GM21528 (cell line): ENCODE data around the gene TSPAN9.

Source experiments
- ATAC-seq: cut with Tn5 transposase; IDR thresholded peaks from one replicate; pipeline ENCODE4 v1.9.1; 2021; ENCODE audit warnings: mild to moderate bottlenecking, moderate library complexity; ENCODE audit not compliant: unreplicated experiment, low FRiP score

The TSPAN9 gene

DNA sequence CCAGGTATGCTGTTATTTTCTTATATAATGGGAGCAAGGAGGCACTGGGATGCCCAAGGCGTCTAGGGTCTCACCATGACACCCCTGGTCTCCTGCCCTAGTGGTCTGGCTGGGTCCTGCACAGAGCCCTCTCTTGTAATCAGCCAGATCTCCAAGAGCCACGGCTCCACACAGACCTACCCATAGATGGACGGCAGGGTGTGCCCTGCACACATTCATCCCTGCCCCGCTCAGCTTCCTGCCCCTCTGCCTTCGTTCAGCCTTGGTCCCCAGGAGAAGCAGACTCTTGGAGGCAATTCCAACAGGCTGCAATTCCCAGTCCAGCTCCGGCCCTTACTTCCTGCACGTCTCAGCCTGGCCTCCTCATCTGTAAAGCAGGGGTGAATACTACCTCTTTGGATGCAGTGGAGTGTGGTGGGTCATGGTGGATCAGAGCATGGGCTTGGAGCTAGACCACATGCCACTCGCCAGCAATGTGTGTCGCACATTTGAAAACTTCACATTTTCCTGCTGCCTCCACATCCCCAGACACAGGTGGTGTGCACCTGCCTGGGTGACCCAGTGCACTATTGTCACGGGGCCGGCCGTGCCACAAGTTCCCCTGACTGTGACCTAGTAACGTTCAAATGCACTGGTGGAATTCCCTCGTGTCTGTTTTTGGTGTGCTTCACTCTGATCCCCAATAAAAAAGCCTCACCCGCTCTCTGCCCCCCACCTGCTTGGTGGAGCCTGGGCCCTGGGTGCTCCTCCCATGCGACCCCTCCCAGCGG, 242.7 kb downstream of the TSPAN9 start:
- ATAC-seq: no peak

DNA sequence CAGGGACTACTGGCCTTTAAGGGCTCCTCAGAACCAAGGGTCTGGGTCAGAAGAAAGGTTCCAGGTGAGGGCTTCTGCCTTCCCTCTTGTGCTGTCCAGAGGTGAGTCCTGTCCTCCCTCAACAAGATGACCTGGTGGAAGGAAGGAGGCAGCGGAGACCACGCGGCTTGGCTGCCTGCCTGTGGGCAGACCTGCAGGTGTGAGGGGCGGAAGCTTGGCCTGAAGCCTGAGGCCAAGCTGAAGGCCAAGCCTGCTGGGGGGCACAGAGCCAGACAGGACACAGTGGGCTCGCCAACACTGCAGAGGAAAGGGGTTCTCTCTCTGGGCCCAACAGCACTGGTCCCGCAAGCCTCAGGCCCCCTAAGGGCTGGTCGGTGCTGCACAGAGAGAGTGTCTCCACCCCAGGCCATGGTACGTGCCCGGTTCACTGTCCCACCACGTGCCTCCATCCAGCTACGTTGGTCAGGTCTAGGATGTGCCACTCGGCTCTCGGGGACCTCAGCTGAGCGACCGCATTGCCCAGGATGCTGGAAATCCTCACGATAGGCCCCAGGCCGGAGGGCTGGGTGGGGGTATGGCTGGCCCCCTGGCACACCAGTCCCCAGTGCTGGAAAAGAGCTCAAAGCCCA, 243.8 kb downstream of the TSPAN9 start:
- no peak for ATAC-seq

DNA sequence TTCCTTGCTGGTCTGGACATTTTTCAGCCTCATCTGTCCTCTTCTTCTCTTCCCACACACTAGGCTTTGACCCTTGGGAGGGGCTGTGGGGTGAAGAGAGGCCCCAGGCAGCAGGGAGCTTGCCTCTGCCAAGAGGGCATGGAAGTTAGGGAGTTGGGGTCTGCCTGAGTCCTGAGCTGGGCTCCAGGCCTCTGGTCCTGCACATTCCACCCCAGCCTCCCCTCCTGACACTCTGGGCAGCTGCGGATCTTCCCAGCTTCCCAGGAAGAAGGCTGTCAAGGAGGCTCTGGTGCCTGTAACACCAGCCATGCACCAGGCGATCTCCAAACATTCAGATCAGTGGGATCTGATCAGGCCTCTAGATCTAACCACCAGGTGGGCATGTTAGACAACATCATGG, 244.7 kb downstream of the TSPAN9 start:
- ATAC-seq: no peak

DNA sequence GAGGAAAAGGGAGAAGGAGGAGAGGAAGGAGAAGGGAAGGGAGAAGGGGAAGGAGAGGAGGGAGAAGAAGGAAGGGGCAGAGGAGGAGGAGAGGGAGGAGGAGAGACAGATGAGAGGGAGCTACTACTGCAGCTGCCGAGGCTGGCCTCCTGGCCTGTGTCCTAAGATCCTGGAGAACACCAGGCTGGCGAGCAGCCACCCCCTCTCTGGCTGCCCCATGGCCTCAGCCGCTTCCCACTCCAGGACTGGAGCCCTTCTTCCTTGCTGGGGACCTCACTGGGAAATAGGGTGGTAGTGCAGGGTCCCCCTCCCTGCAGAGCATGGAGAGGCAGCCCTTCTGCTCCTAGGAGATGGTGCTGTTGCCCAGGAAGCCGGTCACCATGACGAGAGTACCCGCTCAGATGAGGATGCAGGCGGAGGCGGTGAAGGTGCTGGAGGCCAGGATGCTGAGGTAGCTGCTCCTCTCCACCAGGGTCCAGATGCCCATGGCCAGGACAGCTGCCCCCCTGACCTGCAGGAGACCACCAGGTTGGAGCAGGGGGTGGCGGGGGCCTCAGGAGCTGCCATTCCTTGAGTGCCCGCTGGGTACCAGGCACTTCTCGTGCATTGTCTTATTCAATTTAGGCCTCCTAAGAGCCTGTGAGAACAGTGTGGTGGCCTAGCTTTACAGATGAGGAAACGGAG, 246.0 kb downstream of the TSPAN9 start:
- no peak for ATAC-seq

DNA sequence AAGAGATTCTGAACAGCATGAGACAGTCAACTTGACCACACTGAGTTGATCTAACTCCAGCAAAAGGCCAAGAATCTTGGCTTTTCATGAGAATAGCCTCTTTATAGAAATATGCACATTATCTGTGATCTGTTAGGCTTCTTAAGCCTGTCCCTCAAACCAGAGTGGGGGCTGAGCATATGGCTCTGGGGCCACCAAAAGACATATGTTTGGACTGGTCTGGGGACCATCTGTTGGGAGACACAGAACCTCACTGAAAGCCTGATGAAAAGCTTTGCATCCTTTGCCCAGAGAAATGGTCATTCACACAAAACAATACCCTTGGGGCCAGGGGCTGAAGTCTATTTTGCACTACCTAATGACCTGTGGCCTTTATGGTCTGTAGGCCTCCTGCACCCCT, 248.6 kb downstream of the TSPAN9 start:
- no peak for ATAC-seq

DNA sequence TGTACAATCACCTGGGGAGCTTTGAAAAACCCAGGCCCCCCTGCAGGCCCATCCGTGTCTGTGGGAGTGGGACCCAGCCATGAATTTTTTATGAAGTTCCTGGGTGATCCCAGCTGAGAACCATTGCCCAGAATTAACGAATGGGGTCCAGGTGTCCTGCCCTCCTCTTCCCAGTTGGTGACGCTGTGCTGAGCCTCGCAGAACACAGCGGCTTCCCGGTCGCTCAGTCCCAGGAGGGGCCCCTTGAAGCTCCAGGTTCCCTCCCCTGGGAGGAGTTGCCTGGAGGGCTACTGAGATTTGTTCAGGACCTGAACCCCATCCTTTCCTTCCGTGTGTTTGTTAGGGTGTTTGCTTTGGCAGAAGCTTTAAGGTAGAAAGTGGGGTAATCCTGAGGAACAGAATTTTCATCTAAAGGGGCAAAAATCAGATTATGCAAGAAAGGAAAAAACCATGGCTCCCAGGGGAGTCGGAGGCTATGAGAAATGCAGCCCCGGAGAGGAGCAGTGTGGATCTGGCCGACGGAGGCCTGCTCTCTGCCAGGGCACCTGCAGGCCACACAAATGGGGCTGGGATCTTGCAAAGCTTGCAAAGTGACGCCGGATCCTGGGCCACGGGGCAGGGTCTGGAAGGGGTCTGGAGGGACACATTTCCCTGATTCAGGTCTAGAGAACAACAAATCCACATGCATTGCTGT, 249.1 kb downstream of the TSPAN9 start:
- ATAC-seq: no peak

DNA sequence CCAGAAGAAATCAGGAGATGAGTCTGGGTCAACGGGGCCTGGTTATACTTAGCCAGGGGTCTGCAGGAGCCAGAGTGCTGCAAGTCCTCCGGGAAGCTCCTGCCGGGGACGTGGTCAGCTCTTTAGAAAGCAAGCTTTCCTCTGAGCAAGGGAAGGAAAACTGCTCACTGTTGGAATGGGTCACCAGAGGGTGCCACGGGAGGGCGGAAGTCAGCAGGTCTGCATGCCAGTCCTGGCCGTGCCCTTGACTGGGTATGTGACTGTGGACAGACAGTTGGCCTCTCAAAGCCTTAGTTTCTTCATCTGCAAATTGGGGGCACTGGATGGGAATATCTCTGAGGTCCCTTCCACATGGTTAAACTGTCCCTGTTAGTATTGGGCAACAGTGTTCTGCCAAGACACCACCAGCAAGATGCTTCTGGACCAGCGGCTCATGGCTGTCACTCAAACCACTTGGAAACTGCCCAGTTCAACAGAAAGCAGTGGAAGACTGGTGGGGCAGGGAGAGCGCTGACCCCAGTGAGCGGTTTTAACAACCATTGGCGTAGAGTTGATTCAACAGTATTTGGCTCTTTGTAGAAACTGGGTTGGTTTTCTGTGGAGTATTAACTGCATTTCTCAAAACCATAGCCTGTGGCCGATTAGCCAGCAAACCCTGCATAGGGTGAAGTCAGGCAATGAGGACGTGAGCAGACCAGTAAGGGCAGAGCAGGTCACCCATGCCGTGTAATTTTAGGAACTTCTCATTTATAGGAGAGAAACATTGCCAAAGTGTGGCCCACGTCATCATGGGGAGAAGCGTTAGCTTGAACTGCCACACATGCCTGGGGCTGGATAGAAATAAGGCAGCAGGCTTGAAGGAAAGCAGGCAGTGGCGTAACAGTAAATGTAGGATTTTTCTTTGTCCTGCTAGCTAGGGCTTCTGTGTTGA, 249.9 kb downstream of the TSPAN9 start:
- ATAC-seq: no peak

DNA sequence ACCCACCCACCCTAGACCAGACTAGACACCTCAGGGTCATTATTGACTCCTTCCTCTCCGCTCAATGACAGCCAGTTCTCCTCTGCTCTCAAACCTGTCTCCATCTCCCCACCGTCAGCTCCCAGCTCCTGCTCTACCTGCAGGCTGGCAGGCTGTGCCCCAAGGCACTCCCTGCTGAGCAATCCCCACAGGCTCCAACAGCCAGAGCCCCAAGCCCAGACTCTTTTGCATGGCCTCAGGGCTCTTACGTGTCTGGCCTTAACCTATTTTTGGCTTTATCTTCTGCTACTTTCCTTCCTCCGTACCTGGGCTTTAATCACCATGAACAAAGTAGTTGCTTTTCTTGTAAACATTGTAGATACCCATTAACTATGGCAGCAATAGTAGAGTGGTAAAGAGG, 250.9 kb downstream of the TSPAN9 start:
- ATAC-seq: no peak

DNA sequence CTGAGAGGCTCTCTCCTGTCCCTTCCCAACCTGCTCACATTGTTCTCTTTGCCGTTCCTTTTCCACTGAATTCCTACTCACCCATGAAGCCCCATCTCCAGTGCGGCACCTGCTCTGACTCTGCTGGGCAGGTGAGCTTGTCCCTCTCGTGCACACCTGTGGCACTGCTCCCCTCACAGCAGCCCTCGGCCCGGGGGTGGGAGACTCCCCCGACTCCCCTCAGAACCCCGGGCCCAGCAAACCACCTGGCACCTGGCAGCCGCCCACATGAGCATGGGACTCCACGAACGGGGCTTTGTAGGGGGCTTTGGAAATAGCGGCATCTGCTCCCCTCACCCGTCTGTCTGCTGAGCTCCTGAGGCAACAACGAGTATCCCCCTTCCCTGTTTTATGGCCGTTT, 251.4 kb downstream of the TSPAN9 start:
- no peak for ATAC-seq

DNA sequence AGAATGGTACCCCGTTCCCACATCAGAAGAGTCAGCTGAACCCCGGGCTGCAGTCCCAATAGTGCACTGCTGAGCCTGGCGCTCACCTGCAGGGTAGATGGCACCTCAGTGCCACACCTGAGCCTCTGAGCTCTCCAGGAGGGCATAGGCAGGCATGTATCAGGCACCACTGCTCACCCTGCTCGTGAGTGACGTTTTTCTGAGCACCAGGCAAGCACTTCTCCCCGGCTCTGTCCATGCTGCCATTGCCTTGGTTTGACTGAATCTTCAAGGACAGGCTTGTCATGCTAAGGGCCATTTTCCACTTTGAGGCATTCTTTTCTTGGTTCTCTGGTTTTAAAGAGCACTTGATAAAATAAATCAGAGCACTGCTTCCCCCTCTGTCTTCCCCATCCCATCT, 252.2 kb downstream of the TSPAN9 start:
- ATAC-seq: no peak

DNA sequence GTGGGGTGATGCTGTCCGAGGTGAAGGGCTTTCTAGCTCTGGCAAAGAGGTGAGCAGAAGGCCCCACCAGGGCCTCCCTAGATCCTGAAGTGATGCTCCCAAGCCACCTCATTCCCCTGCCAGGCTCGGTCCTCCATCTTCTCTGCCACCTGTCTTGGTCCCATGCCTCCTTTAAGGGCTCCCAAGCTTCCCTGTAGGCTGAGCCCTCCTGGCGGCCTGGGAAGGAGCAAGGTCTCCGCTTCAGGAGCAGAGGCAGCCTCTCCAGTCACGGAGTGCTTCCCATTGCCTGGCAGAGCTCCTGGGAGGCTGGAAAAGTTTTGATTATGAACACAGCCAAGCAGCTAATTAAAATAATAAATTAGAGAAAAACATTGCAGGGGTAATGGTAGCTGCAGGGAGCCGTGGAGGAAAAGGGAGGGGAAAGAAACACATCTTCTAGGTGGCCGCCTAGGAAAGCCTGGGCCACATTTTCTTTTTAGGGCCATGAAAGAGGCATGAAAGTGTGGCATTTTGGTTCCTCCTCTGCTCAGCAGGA, 253.9 kb downstream of the TSPAN9 start:
- ATAC-seq: no peak

DNA sequence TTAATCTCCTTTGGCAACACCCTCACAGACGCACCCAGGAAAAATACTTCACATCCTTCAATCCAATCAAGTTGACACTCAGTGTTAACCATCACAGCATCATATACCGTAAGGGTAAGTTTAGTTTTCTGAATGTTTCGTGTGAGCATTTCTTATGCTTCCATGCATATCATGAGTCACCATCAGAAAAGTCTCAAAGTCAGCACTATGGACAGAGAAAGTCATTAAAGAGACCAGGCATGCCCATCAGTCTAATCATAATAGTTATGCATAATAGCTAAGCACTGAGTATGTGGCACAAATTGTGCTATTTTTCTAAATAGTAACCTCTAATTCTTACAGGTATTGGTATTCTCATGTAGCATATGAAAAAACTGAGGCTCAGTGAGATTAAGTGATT, 255.0 kb downstream of the TSPAN9 start:
- ATAC-seq: no peak

DNA sequence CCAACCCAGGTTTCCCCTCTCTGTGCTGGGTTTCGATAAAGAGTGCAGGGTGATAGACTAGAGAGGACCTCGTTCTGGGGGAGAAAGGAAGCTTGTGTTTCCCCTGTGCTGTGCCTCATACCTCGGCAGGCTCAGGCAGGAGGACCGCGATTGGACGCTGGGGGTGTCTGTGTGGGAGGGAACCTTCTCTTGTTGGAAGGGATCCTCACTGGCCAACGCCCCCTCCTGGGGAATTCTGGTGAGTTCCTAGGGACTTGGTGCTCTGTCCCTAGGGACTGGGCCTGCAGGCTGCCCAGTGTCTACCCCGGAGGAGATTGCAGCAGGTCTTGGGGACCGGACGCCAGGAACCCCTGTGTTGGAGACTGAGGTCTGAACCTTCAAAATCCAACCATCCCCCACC, 256.4 kb downstream of the TSPAN9 start:
- ATAC-seq: no peak

DNA sequence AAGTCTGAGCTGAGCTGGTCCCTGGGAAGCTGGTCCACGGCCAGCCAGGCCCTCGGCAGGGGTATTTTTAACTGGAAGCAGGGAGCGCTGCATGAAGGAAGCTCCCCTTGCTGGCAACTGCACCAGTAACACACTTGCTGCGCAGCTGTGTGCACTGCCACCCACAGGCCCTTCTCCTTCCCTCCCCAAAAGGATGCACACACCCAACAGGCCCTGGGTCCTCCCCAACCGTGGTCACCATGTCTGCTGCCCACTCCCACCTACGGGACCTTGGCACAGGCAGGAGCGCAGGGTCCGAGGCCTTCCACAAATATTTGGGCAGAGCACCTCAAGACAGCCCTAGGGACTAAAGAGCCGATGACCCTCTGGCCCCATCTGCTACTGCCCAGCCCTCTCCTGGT, 256.8 kb downstream of the TSPAN9 start:
- no peak for ATAC-seq

DNA sequence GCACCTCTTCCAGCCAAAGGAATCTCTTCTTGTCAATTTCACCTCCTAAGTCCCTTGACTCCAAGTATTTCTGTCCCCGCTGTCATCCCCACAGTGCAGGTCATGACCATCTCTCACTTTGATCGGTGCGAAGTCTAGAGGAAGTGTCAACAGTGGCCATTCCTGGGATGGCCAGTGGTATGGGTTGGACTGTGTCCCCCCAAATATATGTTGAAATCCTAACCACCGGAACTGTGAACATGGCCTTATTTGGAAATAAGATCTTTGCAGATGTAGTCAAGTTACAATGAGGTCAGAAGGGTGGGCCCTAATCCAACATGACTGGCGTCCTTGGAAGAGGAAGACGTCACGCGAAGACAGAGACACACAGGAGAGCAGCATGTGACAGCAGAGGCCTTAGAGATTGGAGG, 257.9 kb downstream of the TSPAN9 start:
- no peak for ATAC-seq
